HG02973 (cell line): ENCODE measurements around the gene LILRA1.
"Not testable (repeated sequence)": the region's sequence is repeated elsewhere in the genome, so short reads cannot be mapped to it uniquely, and the experiment has no call there.

Source experiments
- ATAC-seq: cut with Tn5 transposase; IDR thresholded peaks from one replicate; pipeline ENCODE4 v1.9.1; 2021; ENCODE audit warnings: moderate library complexity; ENCODE audit not compliant: unreplicated experiment

The LILRA1 gene

DNA sequence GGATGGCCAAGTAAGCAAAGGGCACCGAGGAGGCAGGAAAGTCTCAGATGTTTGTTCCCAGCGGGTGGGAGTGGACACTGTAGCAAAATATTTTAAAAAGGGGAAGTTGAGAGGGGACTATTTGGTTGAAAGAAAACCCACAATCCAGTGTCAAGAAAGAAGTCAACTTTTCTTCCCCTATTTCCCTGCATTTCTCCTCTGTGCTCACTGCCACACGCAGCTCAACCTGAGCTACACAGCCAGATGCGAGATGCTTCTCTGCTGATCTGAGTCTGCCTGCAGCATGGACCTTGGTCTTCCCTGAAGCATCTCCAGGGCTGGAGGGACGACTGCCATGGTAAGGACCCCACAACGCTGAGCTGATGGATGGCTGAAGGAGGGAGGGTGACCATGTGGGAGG lies at the start of gene LILRA1:
LILRA1 (plus strand) TSS at position 188 of the 400 bp plus-strand sequence. CDS start 613 bp downstream, outside the sequence.
- ATAC-seq, result not testable (repeated sequence)

DNA sequence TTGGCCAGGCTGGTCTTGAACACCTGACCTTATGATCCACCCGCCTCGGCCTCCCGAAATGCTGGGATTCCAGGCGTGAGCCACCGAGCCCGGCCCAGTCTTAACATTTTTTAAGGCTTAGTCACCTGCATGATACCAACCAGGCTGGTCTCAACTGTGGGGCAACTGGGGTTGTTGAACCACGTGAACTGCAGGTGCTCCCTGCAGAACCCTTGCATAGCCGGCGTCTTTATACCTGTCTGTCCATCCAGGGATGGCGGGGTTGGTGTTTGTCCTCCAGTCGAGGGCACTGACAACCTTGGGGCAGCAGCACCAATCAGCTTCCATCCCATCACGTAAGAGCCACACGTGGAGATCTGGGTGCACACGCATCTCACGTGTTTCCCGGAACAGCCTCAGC lies 44.6 kb upstream of the LILRA1 start:
- no peak for ATAC-seq

DNA sequence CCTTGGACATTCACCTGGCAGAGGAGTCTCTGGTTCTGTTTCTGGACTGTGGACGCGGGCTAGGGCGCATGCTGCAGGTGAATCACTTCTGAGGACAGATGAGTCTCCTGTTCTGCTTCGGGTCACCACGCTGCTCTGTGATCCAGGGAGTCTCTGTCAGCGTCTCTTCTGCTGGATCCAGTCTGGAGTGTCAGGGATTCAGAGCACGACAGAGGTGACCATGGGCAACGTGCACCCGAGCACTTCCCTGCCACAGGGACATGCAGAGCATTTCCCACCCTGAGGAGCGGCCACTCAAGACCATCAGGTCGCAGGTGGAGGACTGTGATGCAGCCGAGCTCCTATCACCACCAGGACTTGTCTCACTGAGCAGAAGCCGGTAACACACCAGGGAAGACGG lies 44.2 kb upstream of the LILRA1 start:
- ATAC-seq, result no peak

DNA sequence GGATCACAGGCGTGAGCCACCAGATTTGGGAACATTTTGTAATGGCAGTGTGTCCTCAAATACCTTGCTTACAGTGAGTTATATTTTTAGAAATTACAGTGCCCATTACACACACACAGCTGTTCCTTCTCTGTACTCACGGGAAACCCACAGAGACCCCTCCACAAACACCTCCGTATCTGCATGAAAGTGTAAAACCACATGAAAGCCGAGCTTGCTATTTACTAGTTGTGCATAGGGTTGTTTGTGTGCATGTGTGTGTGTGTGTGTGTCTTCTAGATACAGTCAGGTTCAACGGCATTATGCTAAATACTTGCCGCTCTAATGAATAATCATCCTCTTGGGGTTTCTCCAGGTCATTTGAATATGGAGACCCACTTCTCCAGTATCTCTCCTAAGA lies 42.1 kb upstream of the LILRA1 start:
- ATAC-seq, result no peak

DNA sequence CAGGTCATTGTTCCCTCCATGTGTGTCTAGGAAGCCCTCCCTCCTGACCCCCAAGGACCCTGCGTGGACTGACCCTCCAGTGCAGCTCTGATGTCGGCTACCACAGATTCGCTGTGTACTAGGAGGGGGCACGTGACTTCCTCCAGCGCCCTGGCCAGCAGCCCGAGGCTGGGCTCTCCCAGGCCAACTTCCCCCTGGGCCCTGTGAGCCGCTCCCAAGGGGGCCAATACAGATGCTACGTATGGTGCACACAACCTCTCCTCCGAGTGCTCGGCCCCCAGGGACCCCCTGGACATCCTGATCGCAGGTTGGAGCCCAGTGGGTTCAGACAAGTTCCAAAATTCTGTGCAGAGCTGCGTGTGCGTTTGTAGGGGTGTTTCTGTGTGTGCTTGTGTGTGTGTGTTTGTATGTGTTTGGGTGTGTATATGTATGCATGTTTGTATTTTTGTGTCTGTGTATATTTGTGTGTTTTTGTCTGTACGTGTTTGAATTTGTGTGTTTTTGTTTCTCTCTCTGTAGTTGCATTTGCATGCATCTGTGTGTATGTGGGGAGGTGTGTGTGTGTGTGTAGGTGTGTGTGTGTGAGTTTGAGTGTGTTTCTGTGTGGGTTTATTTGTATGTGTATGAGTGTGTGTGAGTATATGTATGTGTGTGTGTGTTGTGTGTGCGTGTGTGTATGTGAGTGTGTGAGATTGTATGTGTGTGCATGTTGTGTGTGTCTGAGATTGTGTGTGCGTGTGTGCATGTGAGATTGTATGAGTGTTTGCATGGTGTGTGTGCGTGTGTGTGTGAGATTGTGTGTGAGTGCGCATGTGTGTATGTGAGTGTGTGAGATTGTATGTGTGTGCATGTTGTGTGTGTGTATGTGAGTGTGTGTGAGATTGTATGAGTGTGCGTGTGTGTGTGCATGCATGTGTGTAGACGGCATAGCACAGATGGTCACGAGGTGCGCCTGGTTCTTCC lies 41.2 kb upstream of the LILRA1 start:
- ATAC-seq, result no peak

DNA sequence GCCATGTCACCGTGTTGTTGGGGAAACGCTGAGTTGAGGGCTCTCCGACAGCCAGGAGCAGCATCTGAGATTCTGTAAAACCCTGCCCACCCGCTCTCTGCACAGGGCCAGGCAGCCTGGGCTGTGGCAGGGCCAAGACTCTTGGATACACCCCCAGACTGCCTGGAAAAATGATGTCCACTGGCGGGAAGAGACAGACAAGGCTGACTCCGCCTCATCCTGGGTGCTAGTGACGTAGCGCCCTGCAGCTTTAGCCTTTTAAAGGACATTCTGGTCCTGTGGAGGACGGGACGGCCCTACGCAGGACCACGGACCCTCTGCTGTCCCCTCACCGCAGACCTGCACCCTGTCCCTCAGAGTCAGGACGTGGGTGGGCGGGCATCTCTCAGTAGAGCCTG lies 40.5 kb upstream of the LILRA1 start:
- ATAC-seq, result no peak

DNA sequence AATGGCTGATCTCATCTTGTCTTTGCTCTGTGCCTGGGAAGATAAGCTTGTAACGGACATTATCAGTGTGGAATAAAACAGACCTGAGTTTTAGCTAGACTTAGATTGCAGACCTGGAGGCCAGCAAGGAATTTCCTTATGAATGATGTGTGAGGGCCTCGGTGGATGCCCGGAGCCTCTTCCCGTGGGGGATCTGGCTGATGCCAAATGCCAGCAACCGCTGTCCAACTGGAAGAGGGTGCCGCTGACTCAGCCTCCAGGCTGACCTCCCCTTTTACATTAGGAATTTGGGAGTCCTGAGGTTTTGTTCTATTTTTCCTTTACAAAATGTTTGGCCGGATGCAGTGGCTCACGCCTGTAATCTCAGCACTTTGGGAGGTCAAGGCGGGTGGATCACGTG lies 39.4 kb upstream of the LILRA1 start:
- ATAC-seq, result no peak

DNA sequence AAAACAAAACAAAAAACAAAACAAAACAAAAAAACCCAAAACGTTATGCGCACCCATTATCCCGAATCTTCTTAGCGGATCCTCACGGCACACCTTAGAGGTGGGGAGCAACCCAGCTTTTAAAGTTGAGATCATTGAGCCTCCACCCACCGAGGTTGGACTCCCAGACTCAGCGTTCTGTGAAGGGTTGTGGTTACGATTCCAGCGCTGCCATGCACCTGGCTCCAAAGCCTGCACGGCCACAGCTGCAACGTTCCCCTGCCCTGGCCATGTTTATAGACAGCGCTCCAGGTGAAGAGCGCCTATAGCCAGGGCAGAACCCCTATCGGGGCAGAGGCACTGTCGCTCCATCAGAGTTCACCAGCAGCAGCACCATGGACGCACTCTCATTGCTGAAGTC lies 38.5 kb upstream of the LILRA1 start:
- ATAC-seq, result no peak

DNA sequence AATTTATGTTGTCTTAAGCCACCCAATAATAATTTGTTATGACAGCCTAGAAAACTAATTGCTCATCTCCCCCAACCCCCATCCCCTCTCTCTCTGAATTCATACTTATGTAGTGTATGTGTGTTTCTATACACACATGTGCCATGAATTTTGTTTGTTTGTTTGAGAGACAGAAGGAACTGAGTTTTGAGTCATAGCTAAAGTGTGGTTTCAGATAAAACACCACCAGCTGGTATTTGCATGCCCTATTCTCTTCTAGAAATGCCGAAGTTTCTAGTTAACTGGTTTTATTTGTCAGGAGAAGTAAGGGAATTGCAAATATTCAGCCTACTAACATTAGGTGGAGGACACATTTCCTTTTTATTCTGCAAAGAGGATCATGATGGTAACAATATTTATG lies 37.2 kb upstream of the LILRA1 start:
- no peak for ATAC-seq

DNA sequence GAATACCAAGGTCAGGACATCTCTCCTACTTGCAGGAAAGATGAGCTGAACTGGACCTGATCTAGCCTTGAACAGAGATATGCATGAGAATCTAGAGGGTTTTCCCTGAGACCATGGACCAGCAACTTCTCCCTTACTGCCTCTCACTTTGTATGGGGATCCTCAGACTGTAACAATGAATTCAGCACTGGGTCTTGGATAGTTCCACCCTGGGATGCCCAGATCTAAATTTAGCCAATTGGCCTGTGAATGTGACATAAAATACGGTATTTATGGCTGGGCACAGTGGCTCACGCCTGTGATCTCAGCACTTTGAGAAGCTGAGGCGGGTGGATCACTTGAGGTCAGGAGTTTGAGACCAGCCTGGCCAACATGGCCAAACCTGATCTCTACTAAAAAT lies 35.1 kb upstream of the LILRA1 start:
- no peak for ATAC-seq

DNA sequence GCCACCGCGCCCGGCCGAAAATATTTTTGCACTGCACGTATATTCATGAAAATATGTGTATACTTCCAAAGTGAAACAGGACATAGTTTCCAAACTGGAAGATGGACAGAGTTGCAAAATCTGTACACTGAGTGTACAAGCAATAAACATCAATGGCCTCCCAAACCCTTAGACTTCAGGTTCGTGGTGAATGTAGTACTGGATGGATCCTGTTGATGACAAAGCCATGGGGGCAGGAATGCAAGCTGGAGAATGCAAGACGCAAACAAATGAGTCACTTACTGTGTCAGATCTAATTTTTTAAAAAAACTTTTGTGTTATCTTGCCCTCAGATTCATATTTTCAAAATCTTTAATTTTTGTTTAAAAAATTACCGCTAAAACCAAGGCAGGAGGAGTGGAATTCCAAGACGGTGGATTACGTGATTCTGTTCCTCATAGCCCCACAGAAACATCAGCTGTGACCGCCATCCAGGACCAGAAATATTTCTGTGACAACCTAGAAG lies 32.5 kb upstream of the LILRA1 start:
- no peak for ATAC-seq

DNA sequence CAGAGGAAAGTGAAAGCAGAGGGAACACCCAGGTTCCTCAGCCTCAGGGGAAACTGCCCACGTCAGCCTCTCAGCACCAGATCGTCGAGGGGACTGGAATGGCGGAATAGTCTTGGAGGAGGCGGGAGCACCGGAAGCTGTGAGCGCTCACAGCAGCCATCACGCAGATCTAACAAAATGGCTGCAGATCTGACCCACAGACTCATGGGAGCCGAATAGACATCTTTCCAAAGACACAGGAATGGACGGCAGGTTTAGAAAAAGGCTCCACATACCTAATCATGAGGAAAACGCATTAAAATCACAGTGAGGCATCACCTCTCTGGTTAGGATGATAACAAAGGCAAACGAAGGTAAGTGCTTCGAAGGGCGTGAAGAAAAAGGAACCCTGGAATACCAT lies 31.6 kb upstream of the LILRA1 start:
- ATAC-seq, result no peak

DNA sequence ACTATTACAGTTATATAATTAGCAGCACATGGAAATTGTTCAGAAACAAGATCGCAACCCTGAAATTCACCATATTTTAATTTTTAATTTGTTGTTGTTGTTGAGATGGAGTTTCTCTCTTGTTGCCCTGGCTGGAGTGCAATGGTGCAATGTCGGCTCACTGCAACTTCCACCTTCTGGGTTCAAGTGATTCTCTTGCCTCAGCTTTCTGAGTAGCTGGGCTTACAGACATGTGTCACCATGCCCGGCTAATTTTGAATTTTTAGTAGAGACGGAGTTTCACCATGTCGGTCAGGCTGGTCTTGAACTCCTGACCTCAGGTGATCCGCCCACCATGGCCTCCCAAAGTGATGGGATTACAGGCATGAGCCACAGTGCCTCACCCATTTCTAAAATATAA lies 30.2 kb upstream of the LILRA1 start:
- not testable (repeated sequence) for ATAC-seq

DNA sequence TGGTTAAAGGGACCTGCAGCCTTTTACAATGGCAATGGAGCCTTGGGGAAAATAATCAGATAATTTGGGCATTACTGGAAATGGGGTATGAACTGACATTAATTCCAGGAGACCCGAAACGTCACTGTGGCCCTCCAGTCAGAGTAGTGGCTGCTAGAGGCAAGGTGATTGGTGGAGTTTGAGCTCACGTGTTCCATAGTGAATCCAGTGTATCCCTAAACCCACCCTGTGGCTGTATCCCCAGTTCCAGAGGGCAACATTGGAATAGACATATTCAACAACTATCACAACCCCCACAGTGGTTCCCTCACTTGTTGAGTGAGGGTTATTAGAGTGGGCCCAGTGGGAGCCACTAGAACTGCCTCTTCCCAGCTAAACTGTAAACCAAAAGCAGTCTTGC lies 23.1 kb upstream of the LILRA1 start:
- no peak for ATAC-seq

DNA sequence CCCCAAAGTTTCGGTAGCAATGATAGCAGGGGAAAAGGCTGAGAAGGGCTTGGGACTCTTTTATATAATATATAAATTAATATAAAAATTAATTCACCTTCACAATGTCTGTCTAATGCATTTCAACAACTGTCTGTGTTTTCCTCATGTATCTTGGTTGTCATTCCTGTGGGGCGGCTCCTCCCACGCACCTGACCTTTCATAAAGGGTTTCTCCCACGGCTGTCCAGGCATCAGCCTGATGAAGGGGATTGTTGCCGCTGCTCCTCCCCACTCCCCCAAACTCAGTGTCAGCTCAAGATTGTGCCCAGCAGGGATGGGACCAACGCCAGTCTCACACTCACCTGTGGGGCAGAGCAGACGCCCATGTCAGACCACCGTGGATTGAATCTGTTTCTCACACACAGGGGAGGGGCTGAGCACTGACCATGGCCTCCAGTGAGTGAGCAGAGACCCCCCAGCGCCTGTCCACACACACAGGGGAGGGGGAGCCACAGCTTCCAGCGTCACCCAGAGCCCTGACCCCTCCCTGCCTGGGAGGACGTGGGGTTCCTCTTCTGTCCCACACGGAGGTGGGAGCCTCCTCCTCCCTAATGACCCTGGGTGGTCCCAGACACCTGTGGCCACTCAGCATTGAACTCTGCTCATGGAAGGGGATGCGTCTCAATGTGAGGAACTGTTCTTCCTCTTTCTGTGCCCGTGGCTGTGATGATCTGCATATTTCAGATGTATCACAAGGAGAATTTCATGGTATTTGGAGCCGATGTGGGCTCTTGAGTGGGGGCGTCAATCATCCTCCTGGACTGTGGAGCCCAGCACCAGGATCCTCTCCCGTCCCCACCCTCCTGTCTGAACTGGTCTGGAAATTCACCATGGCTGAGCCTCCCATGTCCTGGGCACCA lies 21.5 kb upstream of the LILRA1 start:
- ATAC-seq, result not testable (repeated sequence)

DNA sequence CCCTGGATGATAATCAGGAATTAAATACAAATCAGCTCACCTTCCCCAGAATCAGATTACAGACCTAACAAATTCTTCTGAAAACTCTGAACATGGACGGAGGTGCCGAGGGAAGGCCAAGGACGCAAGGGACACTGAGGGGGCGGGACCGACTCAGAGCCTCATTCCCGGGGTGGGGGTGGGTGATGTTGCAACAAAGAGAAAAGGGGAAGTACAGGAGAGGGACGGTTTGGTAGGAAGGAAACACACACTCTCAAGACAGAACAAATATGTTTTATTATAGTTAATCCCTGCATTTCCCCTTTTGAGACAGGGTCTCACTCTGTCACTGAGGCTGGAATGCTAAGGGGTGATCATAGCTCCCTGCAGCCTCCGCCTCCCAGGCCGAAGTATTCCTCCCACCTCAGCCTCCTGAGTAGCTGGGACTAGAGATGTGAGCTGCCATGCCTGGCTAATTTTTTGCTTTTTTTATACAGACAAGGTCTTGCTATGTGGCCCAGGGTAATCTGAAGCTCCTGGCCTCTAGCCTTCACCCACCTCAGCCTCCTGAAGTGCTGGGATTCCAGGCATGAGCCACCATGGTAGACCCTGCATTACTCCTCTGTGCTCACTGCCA lies 20.6 kb upstream of the LILRA1 start:
- ATAC-seq, result no peak

DNA sequence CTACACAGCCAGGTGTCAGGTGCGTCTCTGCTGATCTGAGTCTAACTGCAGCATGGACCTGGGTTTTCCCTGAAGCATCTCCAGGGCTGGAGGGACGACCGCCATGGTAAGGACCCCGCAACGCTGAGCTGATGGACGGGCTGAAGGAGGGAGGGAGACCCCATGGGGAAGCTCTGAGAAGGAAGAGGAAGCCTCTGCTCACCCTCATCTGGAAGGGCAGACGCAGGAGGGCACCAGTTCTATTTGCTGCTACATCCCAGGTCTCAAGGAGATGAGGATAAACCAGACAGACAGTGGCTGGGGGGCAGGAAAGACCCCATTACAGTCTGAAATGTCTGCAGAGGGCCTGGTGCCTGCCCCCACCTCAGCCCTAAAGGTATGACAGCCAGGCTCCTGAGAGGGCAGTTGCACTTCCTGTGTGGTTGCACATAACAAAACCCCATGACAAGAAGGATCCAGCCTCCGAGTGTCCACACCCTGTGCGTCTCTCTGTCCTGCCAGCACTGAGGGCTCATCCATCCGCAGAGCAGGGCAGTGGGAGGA lies 20.0 kb upstream of the LILRA1 start, which contains the start of gene LILRA2:
LILRA2 (plus strand) TSS at position 461 of the 543 bp plus-strand sequence. CDS start 89 bp downstream, outside the sequence.
- ATAC-seq, result no peak

DNA sequence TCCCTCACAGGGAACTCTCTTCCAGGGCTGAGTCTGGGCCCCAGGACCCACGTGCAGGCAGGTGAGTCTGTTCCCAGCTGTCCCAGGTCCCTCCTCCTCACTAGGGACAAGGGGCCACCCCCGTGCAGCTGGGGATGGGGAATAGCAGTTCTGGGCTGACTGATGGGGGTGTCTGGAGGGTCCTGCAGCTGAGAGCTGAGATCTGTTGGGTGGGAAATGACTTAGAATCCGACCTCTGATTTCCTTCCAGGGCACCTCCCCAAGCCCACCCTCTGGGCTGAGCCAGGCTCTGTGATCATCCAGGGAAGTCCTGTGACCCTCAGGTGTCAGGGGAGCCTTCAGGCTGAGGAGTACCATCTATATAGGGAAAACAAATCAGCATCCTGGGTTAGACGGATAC lies 19.4 kb upstream of the LILRA1 start:
- ATAC-seq, result no peak

DNA sequence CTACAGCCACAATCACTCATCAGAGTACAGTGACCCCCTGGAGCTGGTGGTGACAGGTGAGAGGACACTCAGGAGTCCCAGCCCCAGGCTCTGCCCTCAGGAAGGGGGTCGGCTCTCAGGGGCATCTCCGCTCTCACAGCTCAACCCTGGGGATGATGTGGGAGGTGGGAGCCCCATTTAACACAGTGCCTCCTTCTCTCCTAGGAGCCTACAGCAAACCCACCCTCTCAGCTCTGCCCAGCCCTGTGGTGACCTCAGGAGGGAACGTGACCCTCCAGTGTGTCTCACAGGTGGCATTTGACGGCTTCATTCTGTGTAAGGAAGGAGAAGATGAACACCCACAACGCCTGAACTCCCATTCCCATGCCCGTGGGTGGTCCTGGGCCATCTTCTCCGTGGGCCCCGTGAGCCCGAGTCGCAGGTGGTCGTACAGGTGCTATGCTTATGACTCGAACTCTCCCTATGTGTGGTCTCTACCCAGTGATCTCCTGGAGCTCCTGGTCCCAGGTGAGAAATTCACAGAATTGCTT lies 18.8 kb upstream of the LILRA1 start:
- ATAC-seq, result no peak

DNA sequence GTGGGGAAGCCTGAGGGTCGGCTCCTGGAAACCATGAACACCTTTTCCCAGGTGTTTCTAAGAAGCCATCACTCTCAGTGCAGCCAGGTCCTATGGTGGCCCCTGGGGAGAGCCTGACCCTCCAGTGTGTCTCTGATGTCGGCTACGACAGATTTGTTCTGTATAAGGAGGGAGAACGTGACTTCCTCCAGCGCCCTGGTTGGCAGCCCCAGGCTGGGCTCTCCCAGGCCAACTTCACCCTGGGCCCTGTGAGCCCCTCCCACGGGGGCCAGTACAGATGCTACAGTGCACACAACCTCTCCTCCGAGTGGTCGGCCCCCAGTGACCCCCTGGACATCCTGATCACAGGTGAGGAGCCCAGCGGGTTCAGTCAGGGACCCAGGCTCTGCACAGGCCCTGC lies 18.2 kb upstream of the LILRA1 start:
- ATAC-seq, result not testable (repeated sequence)
